Cerebellar nuclear complex (tissue), 1 donor: ENCODE data around the gene KLF11.

Experiments
- DNase-seq, 2 experiments: peaks; one replicate each; lab custom pipeline; 2025; lab: John Stamatoyannopoulos, UW

The KLF11 gene

DNA sequence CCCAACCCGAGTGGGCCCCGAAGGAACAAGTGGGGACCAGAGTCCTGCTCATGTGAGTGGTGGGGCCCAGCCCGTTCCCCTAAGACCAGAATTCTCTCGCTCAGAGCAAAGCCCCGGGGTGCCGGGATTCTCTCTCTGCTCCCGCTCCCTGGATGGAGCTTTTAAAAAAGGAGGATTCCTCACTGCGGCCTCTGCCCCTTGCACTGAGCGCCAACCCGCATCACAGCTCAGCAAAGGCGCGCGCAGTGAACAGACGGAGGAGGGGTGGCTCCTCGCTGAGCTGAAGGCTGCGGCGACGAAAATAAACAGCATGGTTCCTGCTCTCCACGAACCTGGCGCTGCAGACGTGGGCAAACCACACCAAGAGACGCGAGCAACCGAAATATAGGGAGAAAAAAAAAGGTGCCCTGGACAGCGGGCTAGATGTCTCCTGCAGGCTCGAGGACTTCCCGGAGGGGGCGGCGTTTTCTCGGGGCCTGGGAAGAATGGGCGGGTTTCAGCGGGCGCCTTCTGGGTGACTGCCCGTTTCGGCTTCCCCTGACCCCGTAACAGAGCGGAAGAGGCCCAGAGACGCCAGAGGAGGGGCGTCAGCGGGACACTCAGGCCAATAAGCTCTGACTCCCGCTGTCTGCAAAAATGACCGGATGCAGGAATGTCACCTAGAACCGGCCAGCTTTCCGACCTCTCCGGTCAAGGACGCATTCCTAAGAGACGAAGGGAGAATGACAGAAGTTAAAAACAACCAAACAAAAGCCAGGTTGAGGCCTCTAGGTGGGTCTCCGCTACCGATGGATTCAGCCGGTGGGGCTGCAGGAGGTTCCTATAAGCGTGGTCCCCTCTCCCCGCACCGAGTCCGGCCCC is 819 bp upstream of the KLF11 start:
- DNase-seq, result peak in 1 of 2 experiments; percentile 20

DNA sequence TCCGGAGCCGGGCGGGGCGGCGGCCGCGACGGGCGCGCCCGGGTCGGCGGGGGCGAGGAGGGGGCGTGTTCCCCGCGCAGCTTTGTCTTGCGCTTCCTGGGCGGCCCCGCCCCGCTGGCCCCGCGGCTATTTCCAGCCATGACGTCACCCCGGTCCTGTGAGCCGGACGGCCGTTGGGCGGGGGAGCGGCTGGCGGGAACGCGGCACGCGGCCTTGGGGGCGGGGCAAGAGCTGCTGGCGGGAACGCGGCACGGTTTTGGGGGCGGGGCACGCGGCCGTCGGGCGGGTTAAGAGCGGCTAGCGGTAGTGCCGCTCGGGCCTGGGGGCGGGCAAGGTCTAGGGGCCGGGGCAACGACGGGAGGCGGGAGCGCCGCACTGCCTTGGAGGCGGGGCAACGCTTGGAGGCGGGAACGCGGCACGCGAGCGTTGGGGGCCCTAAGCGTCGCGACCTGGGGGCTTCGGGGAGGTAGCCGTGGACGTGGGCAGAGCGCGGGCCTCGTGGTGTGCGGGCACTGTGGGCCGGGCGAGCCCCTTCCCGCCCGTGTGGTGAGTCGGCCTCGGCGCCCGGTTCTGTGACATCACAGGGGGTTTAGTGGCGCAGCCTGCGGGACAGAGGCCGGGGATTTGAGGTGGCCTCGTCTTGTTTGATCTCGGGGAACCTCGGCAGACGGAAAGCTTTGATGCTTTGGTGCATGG is 704 bp downstream of the KLF11 start:
- DNase-seq, result peak; percentile 27 to 58

DNA sequence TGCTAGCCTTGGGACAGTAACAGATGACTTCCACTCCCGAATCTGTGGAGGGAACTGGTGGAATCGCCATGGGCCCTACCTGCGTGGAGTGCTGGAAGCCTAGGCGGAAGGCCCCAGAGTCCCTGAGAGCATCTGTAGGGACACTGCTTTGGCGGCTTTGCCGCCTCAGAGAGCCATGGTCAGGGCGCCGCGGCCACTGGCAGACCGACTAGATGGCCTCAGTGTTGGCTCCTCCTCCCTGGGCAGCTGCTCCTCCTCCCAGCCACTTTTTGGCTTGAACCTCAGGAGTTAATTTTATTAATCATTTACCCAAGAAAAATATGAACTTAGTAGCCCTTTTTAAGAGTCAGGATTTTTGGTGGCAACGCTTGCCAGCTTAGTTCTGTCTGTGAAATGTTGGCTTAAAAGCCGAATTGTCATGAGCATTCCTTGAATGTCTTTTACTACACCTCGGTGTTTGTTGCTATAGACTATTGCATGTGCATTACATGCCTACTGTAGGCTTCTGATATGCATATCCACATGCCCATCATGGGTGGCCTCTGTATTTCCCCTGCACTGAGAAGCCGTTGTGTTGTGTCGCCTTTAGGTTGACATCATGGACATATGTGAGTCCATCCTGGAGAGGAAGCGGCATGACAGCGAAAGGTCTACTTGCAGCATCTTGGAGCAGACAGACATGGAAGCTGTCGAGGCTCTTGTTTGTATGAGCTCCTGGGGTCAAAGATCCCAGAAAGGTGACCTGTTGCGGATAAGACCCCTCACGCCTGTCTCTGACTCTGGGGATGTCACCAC is 2.4 kb downstream of the KLF11 start:
- DNase-seq, result no peak

DNA sequence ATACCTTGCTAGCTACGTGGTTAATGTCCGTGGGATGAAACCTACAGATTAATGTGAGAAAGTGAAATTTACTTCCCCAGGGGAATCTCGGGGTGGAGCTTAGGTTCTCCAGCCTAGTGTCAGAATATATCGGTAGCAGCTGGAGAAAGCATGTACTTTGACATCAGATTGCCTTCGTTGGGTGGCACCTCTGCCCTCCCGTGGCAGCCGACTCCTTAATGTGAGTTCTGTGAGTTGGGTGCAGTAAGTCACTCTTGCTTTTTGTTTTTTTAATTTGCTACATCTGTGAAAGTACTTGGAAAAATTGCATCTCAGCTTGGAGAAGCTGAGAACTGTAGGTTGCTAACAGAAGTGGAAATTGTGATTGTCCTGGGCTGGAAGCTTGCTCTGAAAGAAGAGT is 3.6 kb downstream of the KLF11 start:
- no peak for DNase-seq

DNA sequence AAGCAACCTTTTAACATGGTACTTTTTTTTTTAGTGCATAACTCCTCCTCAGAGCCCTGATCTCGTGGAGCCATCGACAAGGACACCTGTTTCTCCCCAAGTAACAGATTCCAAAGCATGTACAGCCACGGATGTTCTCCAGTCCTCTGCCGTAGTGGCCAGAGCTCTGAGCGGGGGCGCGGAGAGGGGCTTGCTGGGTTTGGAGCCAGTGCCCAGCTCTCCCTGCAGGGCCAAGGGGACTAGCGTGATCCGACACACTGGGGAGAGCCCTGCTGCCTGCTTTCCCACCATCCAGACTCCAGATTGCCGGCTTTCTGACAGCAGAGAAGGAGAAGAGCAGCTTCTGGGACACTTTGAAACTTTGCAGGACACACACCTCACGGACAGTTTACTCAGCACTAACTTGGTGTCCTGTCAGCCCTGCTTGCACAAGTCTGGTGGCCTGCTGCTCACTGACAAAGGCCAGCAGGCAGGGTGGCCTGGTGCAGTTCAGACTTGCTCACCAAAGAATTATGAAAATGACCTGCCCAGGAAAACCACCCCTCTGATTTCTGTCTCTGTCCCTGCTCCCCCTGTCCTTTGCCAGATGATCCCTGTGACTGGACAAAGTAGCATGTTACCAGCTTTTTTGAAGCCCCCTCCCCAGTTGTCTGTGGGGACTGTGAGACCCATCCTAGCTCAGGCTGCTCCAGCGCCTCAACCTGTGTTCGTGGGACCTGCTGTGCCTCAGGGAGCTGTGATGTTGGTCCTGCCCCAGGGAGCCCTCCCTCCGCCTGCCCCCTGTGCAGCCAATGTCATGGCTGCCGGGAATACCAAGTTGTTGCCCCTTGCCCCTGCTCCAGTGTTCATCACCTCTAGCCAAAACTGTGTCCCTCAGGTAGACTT is 4.5 kb downstream of the KLF11 start:
- DNase-seq, result no peak

DNA sequence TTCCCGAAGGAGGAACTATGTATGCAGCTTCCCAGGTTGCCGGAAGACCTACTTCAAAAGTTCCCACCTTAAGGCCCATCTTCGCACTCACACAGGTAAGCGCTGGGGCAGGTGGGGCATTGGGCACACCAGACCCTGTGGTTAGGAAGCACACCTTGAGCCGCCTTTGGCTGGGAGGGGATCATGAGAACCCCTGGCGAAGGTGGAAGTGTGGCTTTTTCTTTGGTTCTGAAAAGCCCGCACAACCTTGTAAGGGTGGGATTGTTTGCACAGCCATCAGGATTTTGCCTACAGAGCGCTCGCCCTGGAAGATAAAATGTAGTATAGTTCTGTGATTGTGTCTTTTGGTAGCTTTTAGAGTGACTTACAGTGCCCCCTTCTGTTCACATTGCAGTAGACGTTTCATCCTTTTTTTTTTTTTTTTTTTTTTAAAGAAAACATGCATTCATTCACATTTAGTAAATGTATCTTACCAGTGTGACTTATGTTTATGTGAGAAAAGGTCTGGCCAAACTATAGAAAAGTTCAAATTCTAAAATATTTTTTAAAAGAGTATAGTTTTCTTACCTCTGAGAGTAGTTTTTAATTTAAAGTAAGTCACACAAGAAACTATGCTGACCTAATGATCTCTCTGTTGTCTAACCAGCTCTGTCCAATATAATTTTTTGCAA is 5.3 kb downstream of the KLF11 start:
- DNase-seq, result peak in 1 of 2 experiments; percentile 15

DNA sequence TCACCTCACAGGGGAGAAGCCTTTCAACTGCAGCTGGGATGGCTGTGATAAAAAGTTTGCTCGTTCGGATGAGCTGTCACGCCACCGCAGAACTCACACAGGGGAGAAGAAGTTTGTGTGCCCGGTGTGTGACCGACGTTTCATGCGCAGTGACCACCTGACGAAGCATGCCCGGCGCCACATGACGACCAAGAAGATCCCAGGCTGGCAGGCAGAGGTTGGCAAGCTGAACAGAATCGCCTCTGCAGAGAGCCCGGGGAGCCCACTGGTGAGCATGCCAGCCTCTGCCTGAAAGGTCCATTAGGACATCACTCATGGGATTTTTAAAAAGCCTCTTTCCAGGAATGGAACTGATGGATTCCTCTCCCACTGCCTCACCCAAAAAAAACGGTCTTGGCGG is 8.9 kb downstream of the KLF11 start:
- no peak for DNase-seq

DNA sequence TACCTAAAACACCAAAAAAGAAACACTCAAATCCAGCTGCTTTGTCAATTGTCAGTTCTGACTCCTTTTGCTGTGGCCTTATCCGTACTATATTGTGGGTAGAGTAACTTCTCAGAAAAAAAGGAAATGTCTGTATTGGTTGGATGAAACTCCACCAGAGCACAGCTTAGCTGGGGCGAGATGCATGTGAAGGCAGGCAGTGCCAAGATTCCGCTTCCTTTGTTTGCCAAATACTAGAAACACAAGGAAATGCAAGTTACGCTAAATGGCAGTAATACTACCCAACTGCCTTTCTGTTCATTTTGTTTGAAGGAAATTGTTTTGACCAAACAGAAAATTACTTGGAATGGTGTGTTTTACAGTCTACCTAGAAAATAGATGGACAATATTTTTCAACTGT is 10.0 kb downstream of the KLF11 start:
- no peak for DNase-seq

DNA sequence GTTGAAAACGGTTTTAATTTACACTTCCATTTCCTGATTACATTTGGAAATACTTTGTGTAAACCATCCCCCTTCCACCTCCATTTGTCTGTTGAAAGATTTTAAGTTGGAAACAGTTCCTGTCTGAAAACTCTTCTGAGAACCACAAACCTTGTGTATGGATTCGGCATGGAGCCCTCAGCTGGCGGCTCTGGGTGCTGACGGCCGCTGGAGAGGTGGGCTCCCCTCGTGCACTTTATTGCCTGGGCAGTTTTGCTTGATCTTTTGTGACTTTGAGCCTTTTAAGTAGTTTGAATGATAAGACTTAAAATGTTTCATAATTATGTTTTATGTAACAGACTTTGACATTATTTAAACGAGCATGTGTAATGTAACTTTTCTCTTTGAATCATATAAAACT is 11.1 kb downstream of the KLF11 start:
- no peak for DNase-seq

DNA sequence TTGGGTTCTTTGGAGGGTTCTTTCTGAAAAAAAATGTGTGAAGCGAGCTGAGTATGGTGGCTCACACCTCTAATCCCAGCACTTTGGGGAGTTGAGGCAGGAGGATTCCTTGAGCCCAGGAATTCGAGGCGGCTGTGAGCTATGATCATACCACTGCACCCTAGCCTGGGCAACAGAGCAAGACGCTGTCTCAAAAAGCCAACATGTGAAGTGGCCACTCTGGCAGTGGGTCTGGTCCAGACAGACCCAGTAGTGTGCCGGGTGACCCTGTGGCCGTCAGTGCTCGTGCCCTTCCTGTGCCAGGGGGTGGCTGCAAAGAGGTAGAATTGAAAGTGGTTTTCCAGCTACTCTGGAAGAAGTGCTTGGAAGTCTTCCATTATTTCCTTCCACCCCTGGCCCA is 11.6 kb downstream of the KLF11 start:
- no peak for DNase-seq

DNA sequence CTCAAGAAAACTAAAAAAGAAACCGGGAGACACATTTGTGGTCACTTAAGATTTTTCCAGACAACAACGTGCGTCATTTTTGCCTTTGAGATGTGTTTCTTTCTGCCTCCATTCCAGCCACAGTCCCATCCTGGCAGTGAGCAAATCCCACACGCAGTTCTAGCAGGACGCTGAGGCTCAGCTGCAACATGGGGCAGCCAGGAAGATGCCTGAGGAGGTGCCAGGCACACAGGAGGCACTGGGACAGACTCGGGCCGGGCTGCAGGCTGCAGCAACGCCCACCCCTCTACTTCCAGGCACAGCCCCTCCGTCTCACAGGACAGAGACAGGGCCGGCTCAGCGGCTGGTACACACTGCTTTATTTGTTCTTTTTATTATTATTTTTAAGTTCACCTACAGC is 13.1 kb downstream of the KLF11 start:
- DNase-seq, result no peak

DNA sequence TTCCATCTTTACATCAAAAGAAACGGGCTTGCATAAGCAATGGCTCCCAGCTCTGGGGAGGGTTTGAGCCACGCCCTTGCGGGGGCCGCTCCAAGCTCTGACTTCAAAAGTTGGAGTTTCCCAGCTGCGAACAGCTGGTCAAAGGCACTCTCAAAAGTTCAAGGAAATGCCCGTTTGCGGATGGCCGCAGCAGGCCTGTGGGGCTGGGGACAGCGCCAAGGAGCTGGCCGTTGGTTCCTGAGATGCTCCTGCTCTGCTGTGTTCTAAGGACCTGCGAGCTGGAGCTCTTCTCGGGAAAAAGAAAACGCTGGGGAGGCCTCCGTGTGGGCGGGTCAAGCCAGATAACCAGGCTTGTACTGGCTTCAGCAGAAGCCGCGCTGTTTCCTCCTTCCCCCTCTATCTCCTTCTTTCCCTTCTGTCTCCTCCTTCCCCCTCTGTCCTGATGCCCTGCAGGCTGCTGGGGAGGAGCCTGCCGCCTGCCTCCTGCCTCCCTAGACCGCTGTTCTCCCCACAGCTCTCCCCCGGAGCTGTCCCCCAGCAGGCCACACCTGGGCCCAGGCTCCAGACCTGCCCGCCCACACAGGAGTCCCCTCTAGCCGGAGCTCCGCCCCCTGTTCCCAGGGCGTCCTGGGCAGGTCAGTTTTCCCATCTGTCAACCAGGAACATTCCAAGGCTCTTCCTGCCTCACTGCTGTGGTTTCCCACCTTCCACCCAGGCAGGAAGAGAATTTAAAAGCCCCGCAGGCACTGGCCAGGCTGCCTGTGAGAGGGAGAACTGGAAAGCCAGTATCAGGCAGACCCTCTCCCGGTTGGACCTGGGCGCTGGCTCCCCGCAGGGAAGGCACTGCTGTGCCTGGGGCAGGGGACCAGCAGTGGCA is 14.1 kb downstream of the KLF11 start:
- DNase-seq, result peak in 1 of 2 experiments; percentile 60

DNA sequence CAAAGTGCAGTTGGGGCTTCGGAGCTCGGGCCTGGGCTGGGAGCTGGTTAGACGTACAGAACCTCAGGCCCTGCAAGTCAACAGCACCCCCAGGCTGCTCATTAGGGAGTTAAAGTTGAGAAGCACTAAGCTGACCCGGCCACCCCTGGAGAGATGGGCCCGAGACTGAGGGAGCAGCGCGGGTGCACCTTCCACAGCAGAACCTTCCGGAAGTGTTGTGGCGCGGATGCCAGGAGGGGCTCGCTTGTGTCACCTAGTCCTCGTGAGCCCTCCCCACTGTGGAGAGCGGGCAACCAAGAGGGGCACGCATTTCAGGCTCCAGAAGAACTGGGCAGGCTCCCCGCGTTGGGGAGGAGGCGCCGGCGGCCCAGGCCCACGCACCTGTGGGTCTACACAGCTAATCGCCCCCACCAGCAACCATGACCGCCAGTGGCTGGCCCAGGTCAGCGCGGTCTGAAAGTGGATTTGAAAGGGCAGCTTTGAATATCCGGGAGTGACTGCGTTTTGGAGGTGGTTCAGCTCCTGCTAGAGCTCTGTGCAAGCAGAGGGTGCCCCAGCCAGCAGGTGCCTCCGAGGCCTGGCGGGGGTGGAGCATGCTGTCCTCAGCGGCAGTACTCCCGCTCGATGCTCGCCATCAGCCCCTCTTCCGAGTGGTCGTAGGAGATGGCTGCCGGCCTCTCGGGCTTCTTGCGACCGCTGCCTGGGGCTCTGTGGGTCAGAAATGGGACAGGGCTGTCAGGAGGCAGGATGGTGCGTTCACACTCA is 15.1 kb downstream of the KLF11 start:
- DNase-seq, result peak in 1 of 2 experiments; percentile 21

DNA sequence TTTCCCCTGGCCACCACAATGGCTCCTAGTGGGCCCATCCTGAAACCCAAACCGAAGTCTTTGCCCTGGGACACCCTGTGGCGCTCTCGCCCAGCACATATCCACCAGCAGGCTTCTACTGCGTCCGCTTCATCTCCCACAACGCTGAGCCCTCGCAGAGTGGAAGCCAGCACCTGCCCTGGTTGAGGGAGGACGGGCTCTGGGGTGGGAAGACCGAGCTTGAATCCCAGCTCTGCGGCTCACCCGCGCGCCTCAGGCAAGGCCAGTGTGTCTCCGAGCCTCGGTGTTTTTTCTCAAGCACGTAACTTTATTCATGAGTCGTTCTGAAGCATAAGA is 15.6 kb downstream of the KLF11 start:
- DNase-seq, result no peak

DNA sequence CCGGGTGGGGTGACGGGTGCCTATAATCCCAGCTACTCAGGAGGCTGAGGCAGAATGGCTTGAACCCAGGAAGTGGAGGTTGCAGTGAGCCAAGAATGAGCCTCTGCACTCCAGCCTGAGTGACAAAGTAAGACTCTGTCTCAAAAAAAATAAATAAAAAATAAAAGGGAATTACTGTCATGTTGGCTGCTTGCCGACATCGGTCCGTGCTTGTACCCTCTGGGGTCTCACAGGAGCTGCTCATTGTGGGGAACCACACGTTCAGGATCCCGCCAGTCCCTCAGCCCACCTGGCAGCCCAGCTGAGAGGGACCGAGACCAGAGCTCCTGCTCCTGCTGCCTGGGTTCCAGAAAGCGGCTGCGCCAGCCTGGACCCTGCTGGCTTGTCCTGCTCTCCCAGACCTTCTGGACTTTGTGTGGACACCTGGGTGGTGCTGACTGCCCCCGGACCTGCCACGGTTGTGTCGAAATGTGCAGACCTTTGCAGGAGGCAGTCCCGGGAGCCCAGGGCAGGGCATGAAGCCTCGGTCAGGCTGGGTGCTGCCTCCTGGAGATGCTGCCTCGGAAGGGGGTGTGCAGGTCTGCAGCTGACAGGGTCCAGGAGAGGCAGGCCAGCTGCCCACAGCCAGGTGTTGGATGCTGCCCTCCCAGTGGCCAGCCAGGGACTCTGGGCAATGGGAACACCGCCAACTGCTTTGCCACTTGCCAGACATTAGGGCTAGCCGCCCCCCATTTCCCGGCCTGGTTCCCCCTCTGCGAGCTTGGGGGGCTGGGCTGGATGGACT is 16.4 kb downstream of the KLF11 start:
- no peak for DNase-seq

DNA sequence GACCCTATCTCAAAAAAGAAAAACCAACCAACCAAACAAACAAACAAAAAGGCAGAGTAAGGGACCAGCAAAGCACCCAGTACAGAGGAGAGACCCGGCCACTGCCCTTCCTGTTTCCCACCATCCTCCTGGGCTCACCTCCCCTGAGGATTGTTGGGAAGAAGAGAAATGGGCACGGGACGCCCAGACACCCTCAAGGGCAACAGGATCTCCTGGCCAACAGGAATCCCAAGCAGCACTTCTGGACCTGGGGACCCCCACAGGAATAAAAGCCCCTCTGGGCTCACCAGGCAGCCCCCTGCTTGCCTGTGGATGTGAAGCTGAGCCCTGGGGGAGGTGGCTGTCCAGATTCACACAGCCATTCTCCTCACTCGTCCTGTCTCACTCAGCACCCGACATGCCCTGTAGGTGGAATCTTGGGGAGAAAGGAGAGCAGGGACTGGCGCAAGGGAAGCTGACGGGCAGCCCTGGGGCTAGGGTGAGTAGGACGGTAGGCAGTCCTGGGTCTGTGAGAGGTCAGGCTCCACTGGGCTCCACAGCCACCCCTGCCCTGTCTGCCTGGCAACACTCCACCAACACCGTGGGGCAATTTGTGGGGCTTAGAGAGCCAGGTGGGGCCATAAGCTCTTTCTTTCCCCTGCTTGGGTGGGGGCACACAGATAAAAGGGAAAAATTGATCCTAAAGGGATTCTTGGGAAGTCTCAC is 18.0 kb downstream of the KLF11 start:
- DNase-seq, result no peak

DNA sequence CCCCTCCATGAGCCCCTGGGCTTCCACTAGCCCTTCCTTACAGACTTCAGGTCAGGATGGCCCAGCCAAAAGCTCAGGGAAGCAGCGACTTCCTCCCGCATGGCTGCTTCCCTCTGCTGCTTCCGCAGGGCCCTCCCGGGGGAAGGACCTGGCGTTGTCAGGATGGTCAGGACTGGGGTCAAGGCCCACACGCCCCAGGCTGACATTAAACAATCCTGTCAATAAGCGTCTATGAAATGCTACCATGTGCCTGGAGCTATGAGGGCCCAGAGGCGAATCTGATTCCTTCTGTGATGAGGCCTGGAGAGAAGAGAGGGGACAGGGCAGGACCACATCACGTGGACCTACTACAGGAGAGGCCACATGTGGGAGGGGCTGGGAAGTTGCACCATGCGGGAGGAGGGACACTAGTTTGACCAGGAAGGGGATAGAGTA is 19.6 kb downstream of the KLF11 start:
- DNase-seq, result no peak

DNA sequence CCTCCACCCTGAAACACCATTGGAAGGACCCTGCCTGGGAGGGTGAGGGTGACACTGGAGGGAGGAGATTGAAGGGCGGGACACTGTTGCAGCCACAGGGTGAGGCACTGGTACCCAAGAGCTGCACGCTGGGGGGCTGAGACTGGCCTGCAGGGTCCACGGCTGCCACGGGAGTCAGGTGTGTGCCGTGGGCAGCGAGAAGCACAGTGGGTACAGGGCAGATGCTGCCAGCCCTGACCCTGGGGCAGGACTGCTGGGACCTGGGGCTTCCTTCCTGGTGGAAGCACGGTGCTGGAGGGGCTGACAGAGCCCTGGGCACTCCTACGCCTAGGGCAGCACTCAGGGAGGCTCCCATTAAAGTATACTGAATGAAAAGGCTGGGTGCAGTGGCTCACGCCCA is 20.2 kb downstream of the KLF11 start:
- no peak for DNase-seq
